HFF-Myc (cell line): Measurements from ENCODE around the gene TTLL5.
"Not testable (repeated sequence)": the region's sequence is repeated elsewhere in the genome, so short reads cannot be mapped to it uniquely, and the experiment has no call there.

Experiments
- DNase-seq: peaks from one replicate; pipeline ENCODE4 v3.0.0-alpha.2; 2011; ENCODE audit warnings: low read depth; ENCODE audit errors: extremely low read depth
- H3K4me3 ChIP-seq: replicated peaks from 2 replicates; pipeline ENCODE4 v1.5.1; 2011; ENCODE audit warnings: low read depth, mild to moderate bottlenecking, control low read depth, low read length
- CTCF ChIP-seq: IDR thresholded peaks from 2 replicates; pipeline ENCODE4 v1.5.1; 2012; ENCODE audit warnings: mild to moderate bottlenecking, low read depth, low read length, control low read depth; ENCODE audit errors: missing control alignments

TTLL5 gene

GRCh38 chr14:75690010-75690409 is 29.0 kb downstream of the TTLL5 start:
- DNase-seq: no peak
- H3K4me3 ChIP-seq: no peak overlapping the region
- TF ChIP-seq CTCF: no peak

DNA sequence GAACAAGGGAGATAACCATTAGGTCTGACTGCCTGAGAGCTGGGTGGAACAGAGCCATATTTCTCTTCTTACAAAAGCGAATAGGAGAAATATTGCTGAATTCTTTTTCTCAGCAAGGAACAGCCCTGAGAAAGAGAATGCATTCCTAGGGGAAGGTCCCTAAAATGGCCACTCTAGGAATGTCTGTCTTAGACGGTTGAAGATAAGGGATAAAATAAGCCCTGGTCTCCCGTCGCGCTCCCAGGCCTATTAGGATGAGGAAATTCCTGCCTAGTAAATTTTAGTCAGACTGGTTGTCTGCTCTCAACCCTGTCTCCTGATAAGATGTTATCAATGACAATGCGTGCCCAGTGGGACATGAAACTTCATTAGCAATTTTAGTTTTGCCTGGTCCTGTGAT is 34.0 kb downstream of the TTLL5 start:
- not testable (repeated sequence) for DNase-seq, H3K4me3 ChIP-seq

- DNase-seq: no peak
- H3K4me3 ChIP-seq: no peak overlapping the region
Observed at GRCh38 chr14:75697386-75697785, 36.3 kb downstream of the TTLL5 start.

GRCh38 chr14:75697918-75698317 is 36.9 kb downstream of the TTLL5 start:
- TF ChIP-seq CTCF: no peak
- DNase-seq: no peak
- H3K4me3 ChIP-seq: no peak overlapping the region

More at GRCh38 chr14:75697386-75697785, 36.3 kb downstream of the TTLL5 start:
- no peak for TF ChIP-seq CTCF

DNA sequence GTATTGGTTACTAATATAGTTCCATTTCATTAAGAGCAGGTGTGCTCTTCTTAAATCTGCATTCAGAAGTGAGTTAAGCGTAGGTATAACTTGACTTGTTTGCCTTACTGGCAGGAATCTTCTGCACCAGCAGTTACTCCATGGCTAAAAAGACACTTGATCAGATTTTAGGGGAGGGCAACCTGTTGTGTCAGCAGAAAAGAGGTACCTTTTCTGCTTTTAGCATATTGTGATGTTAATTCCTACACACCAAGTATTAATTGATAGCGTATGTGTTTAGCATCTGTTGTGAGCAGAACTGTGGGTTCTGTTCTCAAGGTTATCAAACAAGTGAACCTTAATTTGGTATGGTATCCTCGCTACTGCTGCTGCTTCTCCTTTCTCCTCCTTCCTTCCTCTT is 38.3 kb downstream of the TTLL5 start:
- TF ChIP-seq CTCF: no peak

GRCh38 chr14:75700295-75700694 is 39.2 kb downstream of the TTLL5 start:
- TF ChIP-seq CTCF: no peak
- no peak for DNase-seq
- no peak overlapping the region for H3K4me3 ChIP-seq

More for the DNA sequence above, 38.3 kb downstream of the TTLL5 start:
- no peak for DNase-seq
- H3K4me3 ChIP-seq: no peak overlapping the region

DNA sequence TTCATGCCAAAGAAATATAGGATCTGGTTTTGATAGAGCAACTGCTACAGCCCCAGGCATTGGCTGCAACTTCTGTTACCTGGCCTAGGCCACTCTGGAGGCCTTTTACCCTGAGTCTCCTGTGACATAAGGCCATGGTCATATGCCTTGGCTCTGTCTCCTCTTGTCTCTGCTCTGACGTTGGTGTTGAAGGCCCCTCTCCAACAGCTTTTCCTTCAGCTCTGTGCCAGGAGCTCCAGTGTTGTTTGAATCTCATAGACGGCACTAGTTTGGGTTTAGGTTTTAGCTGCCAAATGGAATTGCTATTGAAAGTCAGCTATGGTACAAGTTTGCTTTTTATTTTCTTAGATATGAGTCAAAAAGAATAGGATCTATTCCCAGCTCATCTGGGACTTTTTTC is 41.1 kb downstream of the TTLL5 start:
- TF ChIP-seq CTCF: no peak
- no peak overlapping the region for H3K4me3 ChIP-seq
- no peak for DNase-seq
